Stimulated activated effector memory CD8-positive, alpha-beta T cell treated with anti-CD3 and anti-CD28 coated beads, Interleukin-12 subunit alpha, Interleukin-12 subunit beta, amount 100 ng/mL, for 72 hours (primary cell): ENCODE results near the gene PRR36.
"Not testable (repeated sequence)": the region's sequence is repeated elsewhere in the genome, so short reads cannot be mapped to it uniquely, and the experiment has no call there.

Experiments used
- ATAC-seq: fragments of 150-1000 bp; cut with Tn5 transposase; 2 replicates; pipeline ENCODE4 v1.10.0; 2021
- DNase-seq, 2 donors: peaks; one replicate each; pipeline ENCODE4 v3.0.0; 2021 to 2022; ENCODE audit warnings: low spot score in 2 of 2
- H3K27ac Mint-ChIP-seq: one replicate; pipeline ENCODE4 v1.8.0; 2022; ENCODE audit warnings: mild to moderate bottlenecking, mixed read lengths
- H3K36me3 Mint-ChIP-seq: one replicate; pipeline ENCODE4 v1.8.0; 2022; ENCODE audit warnings: mild to moderate bottlenecking, mixed read lengths
- H3K4me1 Mint-ChIP-seq: one replicate; pipeline ENCODE4 v1.8.0; 2022; ENCODE audit warnings: mixed read lengths
- H3K4me3 Mint-ChIP-seq: one replicate; pipeline ENCODE4 v1.8.0; 2022; ENCODE audit warnings: mild to moderate bottlenecking, mixed read lengths
- H3K9me3 Mint-ChIP-seq: one replicate; pipeline ENCODE4 v1.8.0; 2022; ENCODE audit warnings: mixed read lengths

The PRR36 gene

GRCh38 chr19:7894612-7895309 is 20.6 kb upstream of the PRR36 start:
- Mint-ChIP-seq H3K4me1 (no peaks in the 10 kb centered on the region), H3K4me3 (no peak overlapping the region), H3K9me3 (no peaks in the 10 kb centered on the region), H3K27ac (no peak overlapping the region), H3K36me3 (no peaks in the 10 kb centered on the region)
- DNase-seq: no peak
- no peak for ATAC-seq

GRCh38 chr19:7893362-7894101 is 19.3 kb upstream of the PRR36 start:
- H3K4me3 Mint-ChIP-seq, H3K9me3 Mint-ChIP-seq: not testable (repeated sequence)

GRCh38 chr19:7888826-7889217 is 14.6 kb upstream of the PRR36 start:
- no peaks in the 10 kb centered on the region for H3K4me1 Mint-ChIP-seq
- no peaks in the 10 kb centered on the region for H3K36me3 Mint-ChIP-seq
- DNase-seq (no peak), ATAC-seq (no peak)
- H3K4me3 Mint-ChIP-seq: no peak overlapping the region
- H3K27ac Mint-ChIP-seq: no peak overlapping the region
- no peaks in the 10 kb centered on the region for H3K9me3 Mint-ChIP-seq

More at GRCh38 chr19:7893362-7894101, 19.3 kb upstream of the PRR36 start:
- not testable (repeated sequence) for H3K27ac Mint-ChIP-seq, H3K4me1 Mint-ChIP-seq, ATAC-seq, H3K36me3 Mint-ChIP-seq, DNase-seq

GRCh38 chr19:7888145-7888825 is 14.1 kb upstream of the PRR36 start, which contains the start of gene LRRC8E:
TSS of gene LRRC8E (plus strand) at chr19:7888510. CDS start at chr19:7895604, 7,094 bp downstream.
- ATAC-seq (peak; percentile 84), DNase-seq (no peak)
- no peaks in the 10 kb centered on the region for H3K9me3 Mint-ChIP-seq
- H3K4me3 Mint-ChIP-seq: no peak within 1 kb of the TSS
- H3K36me3 Mint-ChIP-seq: no peaks in the 10 kb centered on the region
- H3K27ac Mint-ChIP-seq: no peak within 1 kb of the TSS
- H3K4me1 Mint-ChIP-seq: no peaks in the 10 kb centered on the region

GRCh38 chr19:7887408-7888144 is 13.4 kb upstream of the PRR36 start:
- DNase-seq (no peak), ATAC-seq (no peak)
- H3K4me3 Mint-ChIP-seq: no peak overlapping the region
- no peak overlapping the region for H3K27ac Mint-ChIP-seq
- no peaks in the 10 kb centered on the region for H3K9me3 Mint-ChIP-seq
- H3K4me1 Mint-ChIP-seq: no peaks in the 10 kb centered on the region
- no peaks in the 10 kb centered on the region for H3K36me3 Mint-ChIP-seq

GRCh38 chr19:7885818-7886217 is 11.6 kb upstream of the PRR36 start:
- DNase-seq (no peak), ATAC-seq (no peak)
- Mint-ChIP-seq H3K36me3 (no peaks in the 10 kb centered on the region), H3K27ac (no peak overlapping the region), H3K4me1 (no peaks in the 10 kb centered on the region), H3K9me3 (no peaks in the 10 kb centered on the region), H3K4me3 (no peak overlapping the region)

- no peak for DNase-seq
- Mint-ChIP-seq H3K9me3 (no peaks in the 10 kb centered on the region), H3K27ac (no peak overlapping the region), H3K36me3 (no peaks in the 10 kb centered on the region), H3K4me3 (no peak overlapping the region), H3K4me1 (no peaks in the 10 kb centered on the region)
- no peak for ATAC-seq
Measured at GRCh38 chr19:7883796-7884570, 9.8 kb upstream of the PRR36 start.

GRCh38 chr19:7883105-7883504 is 8.9 kb upstream of the PRR36 start:
- no peak for ATAC-seq
- no peaks in the 10 kb centered on the region for H3K36me3 Mint-ChIP-seq

GRCh38 chr19:7881910-7882309 is 7.7 kb upstream of the PRR36 start:
- no peak overlapping the region for H3K27ac Mint-ChIP-seq
- DNase-seq (no peak), ATAC-seq (no peak)
- no peaks in the 10 kb centered on the region for H3K36me3 Mint-ChIP-seq
- H3K9me3 Mint-ChIP-seq: no peaks in the 10 kb centered on the region
- H3K4me3 Mint-ChIP-seq: no peak overlapping the region
- H3K4me1 Mint-ChIP-seq: no peaks in the 10 kb centered on the region

More at GRCh38 chr19:7883105-7883504, 8.9 kb upstream of the PRR36 start:
- Mint-ChIP-seq H3K27ac (no peak overlapping the region), H3K9me3 (no peaks in the 10 kb centered on the region), H3K4me3 (no peak overlapping the region), H3K4me1 (no peaks in the 10 kb centered on the region)
- DNase-seq: no peak

- no peaks in the 10 kb centered on the region for H3K9me3 Mint-ChIP-seq
- ATAC-seq (peak; percentile 28), DNase-seq (no peak)
- no peaks in the 10 kb centered on the region for H3K36me3 Mint-ChIP-seq
- no peak overlapping the region for H3K27ac Mint-ChIP-seq
- no peak overlapping the region for H3K4me3 Mint-ChIP-seq
- H3K4me1 Mint-ChIP-seq: no peaks in the 10 kb centered on the region
Measured at GRCh38 chr19:7879836-7880235, 5.6 kb upstream of the PRR36 start.

- no peak overlapping the region for H3K27ac Mint-ChIP-seq
- no peak overlapping the region for H3K4me3 Mint-ChIP-seq
- no peaks in the 10 kb centered on the region for H3K4me1 Mint-ChIP-seq
- no peaks in the 10 kb centered on the region for H3K9me3 Mint-ChIP-seq
- DNase-seq: no peak
- H3K36me3 Mint-ChIP-seq: no peaks in the 10 kb centered on the region
- ATAC-seq: peak; percentile 22
Measured at GRCh38 chr19:7879111-7879807, 5.1 kb upstream of the PRR36 start.

- DNase-seq: no peak
Measured at GRCh38 chr19:7877249-7877836, 3.2 kb upstream of the PRR36 start.

GRCh38 chr19:7874897-7875273 is 695 bp upstream of the PRR36 start:
- H3K36me3 Mint-ChIP-seq: no peaks in the 10 kb centered on the region
- H3K27ac Mint-ChIP-seq: no peak overlapping the region
- peaks cover 2% of the 10 kb centered on the region for H3K9me3 Mint-ChIP-seq
- peak overlapping the region; percentile 53 for H3K4me3 Mint-ChIP-seq
- DNase-seq (no peak), ATAC-seq (no peak)
- H3K4me1 Mint-ChIP-seq: peaks cover 17% of the 10 kb centered on the region

More at GRCh38 chr19:7877249-7877836, 3.2 kb upstream of the PRR36 start:
- ATAC-seq: no peak
- H3K36me3 Mint-ChIP-seq: no peaks in the 10 kb centered on the region
- H3K4me1 Mint-ChIP-seq: no peaks in the 10 kb centered on the region
- no peaks in the 10 kb centered on the region for H3K9me3 Mint-ChIP-seq
- H3K4me3 Mint-ChIP-seq: no peak overlapping the region
- H3K27ac Mint-ChIP-seq: no peak overlapping the region
